HL-60 (cell line): ENCODE data around the gene SDCCAG8.

ENCODE experiments used
- CTCF ChIP-seq: IDR thresholded peaks from one replicate; pipeline ENCODE4 v1.5.1; 2011; ENCODE audit warnings: low read length, control low read depth, inconsistent platforms; ENCODE audit not compliant: insufficient read depth
- GABPA ChIP-seq: IDR thresholded peaks from 2 replicates; pipeline ENCODE4 v1.6.1; 2012; ENCODE audit warnings: low read depth
- POLR2AphosphoS5 ChIP-seq: IDR thresholded peaks from 2 replicates; pipeline ENCODE4 v1.6.1; 2012; ENCODE audit warnings: low read depth
- REST ChIP-seq: IDR thresholded peaks from 2 replicates; pipeline ENCODE4 v1.6.1; 2012; ENCODE audit warnings: low read depth; ENCODE audit not compliant: insufficient replicate concordance
- SPI1 ChIP-seq: IDR thresholded peaks from 2 replicates; pipeline ENCODE4 v1.6.1; 2012; ENCODE audit warnings: low read depth, mild to moderate bottlenecking, borderline replicate concordance

GRCh38 chr1:243494741-243495431 lies 239.0 kb downstream of the SDCCAG8 start:
- TF ChIP-seq CTCF (no peak), POLR2AphosphoS5 (no peak), REST (no peak), GABPA (no peak), SPI1 (no peak)
